HG03442 (cell line): ENCODE data around the gene RPTOR.

Experiments used
- ATAC-seq: cut with Tn5 transposase; IDR thresholded peaks from one replicate; pipeline ENCODE4 v1.9.1; 2021; ENCODE audit warnings: mild to moderate bottlenecking, moderate library complexity; ENCODE audit not compliant: unreplicated experiment

Gene RPTOR

DNA sequence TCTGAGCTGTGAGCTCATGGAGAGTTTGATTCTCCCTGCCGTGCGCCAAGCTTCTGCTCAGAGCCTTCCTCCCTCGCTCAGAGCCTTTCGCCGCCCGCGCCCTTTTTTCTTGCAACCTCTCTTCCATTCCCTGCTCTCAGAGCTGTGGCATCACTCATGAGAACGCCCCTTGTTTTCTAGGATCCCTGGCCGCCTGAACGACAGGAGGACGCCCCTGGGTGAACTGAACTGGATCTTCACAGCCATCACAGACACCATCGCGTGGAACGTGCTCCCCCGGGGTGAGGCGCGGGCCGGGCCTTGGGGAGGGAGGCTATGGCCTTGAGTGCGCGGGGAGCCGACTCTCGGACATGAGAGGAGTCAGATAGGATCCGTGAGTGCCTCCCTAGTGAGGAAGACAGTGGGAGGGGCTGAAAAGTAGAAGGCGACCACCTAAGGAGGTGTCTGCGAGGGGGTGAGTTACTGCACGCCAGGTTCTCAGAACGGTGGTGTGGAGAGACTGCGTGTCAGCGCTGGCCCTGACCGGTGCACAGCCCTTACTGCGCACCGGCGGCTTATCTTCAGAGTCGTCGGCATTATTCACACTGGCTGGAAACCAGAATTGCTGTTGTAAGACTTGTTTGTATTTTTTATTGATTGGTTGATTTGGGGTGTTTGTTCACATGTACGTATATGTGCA lies 277.5 kb downstream of the RPTOR start:
- ATAC-seq, result no peak

DNA sequence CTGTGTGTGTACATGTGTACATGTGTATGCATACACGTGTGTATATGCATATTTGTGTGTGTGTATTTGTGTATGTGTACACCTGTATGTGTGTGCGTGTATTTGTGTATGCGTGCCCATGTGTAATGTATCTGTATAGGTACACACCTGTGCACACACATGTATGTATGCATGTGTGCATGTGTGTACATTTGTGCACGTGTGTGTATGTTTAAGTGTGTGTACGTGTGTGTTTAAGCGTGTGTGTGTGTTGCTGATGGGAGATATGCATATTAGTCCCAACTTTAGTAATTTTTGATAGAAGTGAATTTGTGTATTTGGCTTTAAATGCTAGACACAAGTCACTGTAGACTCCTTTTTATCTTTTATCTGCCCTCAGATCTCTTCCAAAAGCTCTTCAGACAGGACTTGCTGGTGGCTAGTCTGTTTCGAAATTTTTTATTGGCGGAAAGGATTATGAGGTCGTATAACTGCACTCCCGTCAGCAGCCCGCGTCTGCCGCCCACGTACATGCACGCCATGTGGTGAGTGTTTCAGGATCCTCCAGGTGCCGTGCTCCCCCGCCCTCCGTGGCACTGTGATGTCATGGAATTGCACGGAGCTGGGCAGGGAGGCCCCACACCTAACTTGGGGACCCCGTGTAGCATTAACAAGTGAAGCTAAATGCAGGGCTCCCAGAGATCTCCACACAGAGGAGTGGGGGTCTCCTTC lies 278.2 kb downstream of the RPTOR start:
- ATAC-seq, result no peak

DNA sequence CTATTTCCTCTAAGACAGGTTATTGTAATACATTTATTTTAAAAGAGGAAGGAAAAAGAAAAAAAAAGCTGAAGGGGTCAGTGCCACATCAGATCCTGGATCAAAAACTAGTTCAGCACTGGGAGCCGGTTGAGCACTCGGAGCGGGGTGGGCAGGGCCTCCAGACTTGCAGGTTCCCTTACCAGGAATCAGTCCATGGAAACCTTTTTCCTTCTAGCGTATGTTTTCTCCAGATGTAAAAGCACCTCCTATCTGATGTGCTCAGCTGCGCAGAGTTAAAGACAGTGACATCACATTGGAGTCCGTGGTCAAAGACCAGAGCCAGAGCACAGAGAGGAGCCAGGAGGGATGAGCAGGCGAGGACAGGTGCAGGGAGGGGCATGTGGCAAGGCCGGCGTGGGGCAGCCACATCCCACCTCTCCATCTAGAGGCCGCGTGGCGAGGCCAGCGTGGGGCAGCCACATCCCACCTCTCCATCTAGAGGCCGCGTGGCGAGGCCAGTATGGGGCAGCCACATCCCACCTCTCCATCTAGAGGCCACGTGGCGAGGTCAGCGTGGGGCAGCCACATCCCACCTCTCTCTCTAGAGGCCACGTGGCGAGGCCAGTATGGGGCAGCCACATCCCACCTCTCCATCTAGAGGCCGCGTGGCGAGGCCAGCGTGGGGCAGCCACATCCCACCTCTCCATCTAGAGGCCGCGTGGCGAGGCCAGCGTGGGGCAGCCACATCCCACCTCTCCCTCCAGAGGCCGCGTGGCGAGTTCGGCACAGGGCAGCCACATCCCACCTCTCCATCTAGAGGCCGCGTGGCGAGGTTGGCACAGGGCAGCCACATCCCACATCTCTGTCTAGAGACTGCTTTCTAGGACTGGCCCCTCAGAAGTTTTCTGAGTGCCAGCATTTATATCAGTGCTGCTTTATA lies 280.2 kb downstream of the RPTOR start:
- no peak for ATAC-seq

DNA sequence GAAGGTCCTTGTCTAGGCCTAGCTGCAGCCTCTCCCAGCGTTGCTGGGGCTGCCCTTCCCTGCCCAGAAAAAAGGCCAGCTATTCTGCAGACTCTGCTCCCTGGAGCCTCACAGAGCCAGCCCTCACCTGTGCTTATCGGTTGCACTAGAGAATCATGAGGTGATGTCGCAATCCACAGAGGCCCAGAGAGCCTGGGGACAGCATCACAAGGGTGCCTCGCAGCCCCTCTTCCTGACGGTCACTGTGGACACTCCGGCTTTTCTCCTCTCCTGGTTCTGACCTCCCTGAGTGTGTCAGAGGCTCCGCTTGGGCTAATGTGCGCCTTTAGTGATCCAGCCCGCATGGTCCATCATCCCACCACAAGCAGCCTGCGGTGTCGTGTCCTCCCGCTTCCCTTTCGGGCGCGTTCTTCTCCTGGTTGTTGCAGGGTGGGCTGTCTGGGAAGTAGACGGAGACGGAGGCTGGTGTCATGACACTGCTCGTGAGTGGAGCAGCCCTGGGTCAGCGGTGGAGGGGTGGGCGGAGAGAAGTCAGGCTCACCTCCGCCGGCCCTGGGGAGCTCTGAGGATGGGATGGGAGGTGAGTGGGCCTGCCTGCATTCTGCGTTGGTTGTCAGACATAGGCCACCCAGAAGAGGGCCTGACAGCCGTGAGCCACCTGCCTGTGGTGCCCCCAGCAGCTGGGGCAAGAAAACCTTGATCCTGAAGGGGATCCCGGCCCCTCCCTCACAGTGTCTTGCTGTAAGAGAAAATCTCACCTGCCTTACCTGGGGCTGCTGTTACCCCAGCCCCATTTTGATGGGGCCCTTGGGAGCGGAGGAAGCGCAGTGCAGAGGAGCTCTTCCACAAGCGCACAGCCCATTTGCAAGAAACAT lies 281.1 kb downstream of the RPTOR start:
- ATAC-seq, result no peak

DNA sequence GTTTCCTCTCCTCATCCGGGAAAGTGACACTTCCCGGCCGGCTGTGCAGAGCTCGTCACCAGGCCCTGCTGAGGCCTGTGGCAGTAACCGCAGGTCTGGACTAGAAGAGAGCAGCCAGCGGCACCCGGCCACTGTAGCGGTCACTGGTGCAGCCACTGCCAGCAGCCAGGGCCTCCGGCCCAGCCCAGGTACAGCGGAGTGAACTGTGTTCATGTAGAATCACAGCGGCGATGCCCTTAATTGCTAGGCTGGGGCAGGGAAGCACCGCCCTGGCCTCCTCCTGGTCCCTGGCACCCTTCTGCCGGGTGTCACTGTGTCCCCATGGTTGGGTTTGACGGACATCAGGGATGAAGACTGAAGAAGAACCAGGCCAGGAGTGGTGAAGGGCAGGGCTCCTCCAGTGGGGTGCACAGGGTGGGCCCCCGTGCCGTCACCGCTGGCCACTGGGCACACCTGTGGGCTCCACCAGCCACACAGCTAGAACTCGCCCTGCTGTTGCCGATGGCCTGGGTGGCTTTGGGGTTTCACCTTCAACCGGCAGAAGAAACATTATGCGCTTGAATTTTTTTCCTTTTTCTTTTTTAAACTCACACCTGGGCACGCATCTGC lies 281.8 kb downstream of the RPTOR start:
- ATAC-seq, result no peak

DNA sequence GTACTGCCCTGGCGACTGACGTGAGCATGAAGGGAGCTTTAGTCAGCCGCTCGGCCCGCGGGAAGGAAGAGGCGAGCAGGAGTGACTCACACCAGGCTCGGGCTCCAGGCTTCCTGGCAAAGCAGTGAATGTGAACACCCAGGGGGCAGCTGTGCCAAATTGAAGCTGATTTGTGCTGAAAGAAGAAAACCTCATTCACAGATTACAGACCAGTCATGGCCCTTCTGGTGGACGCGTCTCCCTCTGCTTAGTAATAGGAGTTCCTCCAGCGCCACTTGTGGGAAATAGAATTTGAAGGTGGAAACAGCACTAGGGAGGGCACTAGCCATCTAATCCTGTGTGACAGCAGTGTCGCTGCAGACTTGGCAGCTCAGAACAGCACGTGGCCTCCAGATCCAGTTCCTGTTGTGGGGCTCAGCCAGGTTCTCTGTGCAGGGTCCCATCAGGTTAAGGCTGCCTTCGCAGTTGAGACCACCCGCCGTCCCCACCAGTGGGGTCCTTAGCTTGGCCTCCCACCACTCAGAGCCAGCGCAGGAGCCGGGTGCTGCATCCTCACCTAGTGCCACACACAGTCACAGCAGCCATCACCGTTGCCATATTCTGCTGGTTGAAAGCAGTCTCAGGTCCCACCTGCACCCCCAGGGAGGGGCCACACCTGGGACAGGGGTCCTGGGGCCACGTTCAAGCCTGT lies 282.5 kb downstream of the RPTOR start:
- ATAC-seq, result no peak

DNA sequence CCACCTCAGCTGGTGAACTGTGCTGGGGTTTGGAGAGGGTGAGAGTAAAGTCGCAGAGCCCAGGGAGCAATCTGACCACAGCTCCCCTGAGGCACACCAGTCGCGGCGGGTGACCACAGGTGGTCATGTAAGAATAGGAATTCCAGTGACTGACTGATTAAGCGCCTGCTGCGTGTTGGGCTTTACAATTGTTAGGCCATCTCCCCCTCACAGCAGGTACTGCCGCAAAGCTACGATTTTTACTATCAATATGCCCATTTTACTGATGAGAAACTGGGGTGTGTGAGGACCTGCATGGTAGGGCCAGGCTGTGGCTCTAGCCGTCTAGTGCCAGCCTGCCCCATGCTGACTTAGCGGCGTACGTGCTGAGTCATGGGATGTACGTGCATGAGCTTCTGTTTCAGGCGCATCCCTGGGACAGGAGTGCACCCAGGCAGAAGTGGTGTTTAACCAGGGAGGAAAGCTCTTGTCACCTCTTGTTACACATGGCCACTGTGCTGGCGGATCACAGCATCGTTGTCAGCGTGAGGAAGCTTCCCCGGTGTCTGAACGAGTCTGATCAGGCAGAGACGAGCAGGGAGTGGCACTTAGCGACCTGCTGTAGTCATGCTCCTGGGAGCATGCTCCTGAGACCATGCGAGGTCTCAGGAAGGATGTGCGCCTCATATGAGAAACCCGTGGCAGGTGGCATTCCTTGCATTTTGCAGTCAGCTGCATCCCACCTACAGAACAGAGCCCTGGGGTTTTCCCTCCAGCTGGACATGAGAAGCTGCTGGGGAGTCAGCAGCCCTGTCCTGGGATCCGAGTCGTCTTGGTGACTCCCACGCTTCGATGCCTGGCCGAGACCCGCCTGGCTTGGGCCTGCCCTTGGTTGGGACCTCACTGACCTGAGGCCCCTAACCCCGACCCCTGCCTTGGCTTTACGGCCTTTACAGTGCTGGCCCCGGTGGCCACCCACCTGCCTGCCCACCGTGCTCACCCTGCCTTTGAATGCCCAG lies 283.3 kb downstream of the RPTOR start:
- ATAC-seq, result no peak

DNA sequence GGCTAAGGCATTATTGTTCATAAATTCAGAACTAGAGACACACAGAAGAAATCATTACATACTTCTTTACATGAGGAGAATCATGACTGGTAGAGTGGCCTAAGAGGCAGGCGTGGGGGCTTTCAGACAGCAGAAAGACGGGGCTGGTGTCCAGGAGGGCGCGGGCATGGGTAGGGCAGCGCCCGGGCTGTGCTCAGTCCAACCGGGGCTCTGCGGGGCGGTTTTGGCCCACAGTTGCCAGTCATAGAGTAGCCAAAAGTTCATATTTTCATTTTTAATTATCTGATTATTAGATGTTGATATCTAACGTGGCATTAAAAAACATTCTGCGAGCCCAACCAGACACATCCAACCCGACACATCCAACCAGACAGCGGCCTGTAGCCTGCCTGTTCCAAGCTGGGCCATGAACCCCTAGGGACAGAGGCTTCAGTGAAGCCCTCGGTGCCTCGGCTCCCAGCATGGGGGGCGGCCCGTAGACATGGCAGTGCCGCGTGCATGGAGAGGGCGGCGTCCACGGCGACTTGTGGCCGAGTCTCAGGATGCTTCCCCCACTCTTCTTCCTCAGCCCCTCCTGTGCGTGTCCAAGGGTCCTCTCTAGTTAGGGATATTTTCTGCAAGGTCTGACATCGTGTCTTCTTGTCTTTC lies 284.7 kb downstream of the RPTOR start:
- ATAC-seq, result no peak

DNA sequence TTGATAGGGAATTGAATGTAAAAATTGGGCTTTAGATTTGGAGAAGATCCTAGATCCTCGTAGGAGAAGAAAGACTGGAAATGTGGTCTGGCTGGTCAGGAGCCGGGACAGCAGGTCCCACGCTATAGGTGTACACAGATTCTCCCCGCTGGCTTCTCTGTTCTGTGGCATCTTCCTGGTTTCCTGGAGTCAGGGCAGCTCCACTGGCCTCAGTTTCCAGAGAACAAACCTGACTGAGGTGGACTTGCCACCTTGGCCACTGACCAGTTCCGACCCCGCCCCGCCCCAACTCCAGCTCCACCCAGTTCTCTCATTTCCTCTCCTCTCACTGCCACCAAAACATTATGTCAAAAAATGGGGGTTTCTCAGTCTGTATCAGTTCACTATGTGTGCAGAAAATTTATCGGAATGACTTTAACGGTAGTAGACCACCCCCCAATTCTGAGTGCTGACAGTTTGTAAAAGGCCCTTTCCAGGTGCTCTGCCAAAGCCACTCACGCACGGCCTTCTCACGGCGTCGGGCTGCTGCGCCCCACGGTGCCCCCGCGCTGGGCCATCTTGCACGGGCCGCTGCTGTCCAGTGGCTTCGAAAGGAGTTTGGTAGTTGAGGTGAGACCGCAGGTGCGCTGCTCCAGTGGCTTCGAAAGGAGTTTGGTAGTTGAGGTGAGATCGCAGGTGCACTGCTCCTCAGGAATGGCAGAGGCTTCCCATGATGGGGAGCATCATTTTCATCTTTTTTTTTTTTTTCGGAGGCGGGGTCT lies 285.6 kb downstream of the RPTOR start:
- no peak for ATAC-seq

DNA sequence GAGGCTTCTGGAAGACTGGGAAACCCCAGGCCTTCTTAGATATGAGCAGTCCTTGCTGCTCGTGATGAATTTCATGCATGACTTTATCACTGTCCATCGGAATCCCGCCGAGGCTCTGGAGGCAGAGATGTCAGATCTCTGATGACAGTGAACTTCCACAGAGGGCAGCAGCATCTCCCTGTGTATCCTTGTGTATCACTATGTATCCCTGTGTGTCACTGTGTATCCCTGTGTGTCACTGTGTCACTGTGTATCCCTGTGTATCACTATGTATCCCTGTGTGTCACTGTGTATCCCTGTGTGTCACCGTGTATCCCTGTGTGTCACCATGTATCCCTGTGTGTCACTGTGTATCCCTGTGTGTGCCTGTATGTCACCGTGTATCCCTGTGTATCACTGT lies 286.9 kb downstream of the RPTOR start:
- ATAC-seq, result no peak

DNA sequence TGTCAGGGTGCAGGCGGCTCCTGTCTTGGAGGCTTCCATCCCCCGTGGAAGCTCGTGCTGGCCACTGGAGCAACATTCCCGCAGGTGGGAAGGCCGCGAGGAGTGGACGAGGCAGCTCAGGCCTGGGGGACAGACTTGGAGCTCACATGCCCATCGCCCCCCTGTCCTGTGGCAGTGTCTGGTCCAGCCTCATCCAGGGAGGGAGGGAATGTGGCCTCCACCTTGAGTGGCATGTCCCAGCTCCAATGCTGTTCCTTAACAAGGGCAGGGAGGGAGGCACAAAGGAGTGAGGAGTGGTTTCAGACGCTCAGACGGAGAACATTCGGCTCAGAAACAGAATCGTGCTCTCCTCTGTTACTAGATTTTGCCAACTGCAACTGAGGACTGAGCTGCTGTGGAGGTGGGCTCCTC lies 287.6 kb downstream of the RPTOR start:
- no peak for ATAC-seq

DNA sequence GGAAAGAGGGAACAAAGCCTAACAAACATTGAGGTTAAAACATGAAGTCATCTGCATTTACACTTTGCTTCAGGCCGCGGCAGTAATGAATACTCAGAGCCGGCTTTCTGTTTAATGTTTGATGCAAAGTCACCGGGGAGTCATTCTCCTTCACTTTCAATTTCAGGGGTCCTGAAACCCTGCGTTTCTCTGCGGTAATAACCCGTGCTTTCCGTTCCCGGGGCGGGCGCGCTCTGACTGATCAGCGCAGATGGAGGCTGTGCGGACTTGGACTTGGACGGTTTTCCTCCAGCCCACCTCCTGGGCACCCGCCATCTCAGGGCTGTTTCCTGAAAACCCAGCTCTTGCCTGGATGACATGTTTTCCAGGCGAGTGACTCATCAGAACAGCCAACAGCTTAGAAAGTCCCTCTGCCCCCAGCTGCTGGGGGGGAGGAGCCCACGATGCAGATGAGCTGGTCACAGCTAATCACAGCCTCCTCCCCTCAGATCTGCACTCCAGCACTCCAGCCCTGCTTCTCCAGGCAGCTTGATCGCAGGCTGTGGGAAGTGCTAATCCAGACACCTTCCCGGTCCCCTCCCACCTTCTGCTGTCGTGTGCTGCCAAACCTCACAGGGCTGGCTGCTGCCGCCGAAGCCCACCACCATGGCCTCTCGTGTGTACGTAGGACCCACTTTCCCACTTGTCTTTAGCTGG lies 288.4 kb downstream of the RPTOR start:
- peak; percentile 62 for ATAC-seq

DNA sequence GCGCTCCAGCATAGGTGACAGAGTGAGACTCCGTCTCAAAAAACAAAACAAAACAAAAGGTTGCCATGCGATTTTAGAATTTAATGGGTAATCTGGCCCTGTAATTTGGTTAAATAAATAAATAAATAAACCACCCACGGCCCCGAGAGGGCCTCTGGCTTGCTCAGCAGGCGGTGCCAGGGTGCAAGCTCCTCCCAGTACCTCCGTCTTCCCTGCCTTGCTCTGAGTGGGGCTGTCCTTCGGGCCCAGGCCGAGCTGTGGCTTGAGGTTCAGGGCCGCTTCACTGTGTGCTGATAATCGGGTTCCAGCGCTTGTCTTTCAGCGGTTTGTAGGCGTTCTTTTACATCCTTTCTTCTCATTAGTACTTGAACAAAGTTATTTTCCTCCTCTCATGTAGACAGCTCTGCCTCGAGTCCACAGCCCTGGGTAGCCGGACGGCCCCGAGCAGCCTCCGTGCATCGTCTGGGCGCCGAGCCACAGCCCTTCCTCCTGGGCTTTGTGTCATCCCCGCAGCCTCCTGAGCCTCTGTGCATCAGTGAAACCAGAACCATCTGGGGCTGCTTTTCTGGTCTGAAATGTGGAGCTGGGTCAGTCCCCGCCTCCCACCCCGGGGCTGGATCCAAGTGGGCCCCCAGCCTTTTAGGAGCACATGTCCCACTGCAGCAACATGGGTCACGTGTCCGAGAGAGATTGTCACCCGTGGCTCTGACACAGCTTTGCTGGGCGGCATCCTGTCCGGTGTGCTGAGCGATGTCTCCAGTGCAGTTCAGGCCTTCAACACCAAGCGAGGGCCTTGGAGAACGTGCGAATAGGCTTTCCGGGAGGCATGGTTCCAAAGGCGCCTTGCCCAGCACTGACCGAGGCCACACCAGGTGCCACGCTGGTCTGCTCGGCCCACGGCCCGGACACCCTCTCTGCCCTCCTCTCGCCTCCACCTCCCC lies 289.6 kb downstream of the RPTOR start:
- ATAC-seq, result no peak

DNA sequence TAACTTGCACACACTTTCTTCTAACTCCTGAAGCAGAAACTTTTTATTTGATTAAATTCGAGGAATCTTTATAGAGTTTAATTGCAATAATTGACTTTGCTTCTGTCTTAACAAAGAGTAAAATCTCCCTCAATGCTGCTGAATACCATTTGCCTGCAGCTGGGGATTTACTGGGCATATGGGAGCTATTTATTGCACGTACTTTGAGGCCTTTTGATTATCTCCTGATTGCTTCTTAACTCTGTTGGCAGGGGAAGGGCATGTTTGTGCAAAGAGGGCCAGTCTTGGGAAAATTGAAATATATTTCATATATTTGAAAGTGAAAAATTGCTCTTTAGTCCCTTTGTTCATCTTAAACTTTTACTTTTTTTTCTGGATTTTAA lies 290.2 kb downstream of the RPTOR start:
- ATAC-seq, result no peak

DNA sequence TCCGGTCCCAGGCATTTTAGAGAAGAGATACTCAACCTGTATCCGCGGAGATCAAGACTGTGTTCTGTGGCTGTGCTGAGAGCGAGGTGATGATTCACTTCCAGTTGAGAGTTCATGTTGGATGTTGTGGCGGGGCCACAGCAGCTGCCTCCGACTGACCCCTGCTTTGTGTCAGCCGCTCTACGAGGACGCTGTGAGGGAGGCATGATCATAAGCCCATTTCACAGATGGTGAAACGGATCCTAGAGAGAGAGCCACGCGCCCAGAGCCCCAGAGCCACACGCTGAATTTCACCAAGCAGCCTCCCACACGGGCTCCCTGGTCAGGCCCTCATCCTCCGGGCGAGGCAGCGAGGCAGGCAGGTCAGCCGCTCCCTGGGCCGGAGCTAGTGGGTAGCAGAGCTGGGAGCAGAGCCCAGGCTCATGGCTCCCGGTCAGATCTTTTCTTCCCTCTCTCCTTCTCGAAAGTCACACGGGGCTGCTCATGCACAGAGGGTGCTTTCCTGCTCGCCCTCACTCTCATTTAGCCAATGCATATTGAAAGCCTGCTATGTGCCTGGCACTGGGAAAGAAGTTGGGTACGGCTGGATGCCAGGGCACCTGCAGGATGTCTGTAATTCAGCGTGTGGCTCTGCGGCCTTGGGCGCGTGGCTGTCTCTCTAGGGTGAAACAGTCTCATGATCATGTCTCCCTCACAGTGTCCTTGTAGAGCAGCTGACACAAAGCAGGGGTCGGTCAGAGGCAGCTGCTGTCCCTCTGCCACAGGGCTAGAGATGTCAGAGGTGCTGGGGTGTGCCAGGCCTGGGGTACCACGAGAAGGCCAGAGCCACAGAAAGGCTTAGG lies 291.4 kb downstream of the RPTOR start:
- no peak for ATAC-seq
